ENCODE results near the gene SLC25A20.

The SLC25A20 gene

DNA sequence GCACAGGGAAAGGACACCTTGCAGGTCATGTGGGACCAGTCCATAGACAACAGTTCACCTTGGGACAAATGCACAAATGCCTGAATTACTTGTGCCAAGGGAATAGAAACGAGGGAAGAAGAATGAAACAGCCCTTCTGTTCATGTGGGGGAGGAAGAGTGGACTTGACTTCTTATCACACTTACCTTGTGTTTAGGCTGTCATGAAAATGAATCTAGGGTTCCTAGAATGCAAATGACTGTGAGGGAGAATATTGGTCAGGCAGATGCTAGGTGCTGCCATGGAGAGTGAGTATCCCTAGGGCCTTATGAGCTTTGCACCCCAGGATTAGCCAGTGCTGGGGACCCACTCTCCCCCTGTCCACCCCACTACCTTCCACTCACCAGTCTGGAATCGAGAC lies 40.0 kb downstream of the SLC25A20 start:
- TF ChIP-seq EP300 (IDR thresholded peaks at IDR 0.05; ENCODE audit: borderline replicate concordance) (no peak), NFIC (IDR thresholded peaks at IDR 0.05) (no peak), CREB1 (IDR thresholded peaks at IDR 0.05; ENCODE audit: low read depth) (no peak), MAX (IDR thresholded peaks at IDR 0.05) (no peak), ZBTB7A (IDR thresholded peaks at IDR 0.05; ENCODE audit: low read depth) (no peak), RAD21 (IDR thresholded peaks at IDR 0.05; ENCODE audit: low read depth) (no peak), EGR1 (IDR thresholded peaks at IDR 0.05) (no peak), TAF1 (IDR thresholded peaks at IDR 0.05; ENCODE audit: low read depth) (no peak), CEBPB (IDR thresholded peaks at IDR 0.05) (no peak), USF1 (IDR thresholded peaks at IDR 0.05) (no peak), TCF12 (IDR thresholded peaks at IDR 0.05; ENCODE audit: low read depth) (no peak), YY1 (IDR thresholded peaks at IDR 0.05; ENCODE audit: low read depth) (no peak)
- TF ChIP-seq, protein P1, sequence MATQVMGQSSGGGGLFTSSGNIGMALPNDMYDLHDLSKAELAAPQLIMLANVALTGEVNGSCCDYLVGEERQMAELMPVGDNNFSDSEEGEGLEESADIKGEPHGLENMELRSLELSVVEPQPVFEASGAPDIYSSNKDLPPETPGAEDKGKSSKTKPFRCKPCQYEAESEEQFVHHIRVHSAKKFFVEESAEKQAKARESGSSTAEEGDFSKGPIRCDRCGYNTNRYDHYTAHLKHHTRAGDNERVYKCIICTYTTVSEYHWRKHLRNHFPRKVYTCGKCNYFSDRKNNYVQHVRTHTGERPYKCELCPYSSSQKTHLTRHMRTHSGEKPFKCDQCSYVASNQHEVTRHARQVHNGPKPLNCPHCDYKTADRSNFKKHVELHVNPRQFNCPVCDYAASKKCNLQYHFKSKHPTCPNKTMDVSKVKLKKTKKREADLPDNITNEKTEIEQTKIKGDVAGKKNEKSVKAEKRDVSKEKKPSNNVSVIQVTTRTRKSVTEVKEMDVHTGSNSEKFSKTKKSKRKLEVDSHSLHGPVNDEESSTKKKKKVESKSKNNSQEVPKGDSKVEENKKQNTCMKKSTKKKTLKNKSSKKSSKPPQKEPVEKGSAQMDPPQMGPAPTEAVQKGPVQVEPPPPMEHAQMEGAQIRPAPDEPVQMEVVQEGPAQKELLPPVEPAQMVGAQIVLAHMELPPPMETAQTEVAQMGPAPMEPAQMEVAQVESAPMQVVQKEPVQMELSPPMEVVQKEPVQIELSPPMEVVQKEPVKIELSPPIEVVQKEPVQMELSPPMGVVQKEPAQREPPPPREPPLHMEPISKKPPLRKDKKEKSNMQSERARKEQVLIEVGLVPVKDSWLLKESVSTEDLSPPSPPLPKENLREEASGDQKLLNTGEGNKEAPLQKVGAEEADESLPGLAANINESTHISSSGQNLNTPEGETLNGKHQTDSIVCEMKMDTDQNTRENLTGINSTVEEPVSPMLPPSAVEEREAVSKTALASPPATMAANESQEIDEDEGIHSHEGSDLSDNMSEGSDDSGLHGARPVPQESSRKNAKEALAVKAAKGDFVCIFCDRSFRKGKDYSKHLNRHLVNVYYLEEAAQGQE (IDR thresholded peaks at IDR 0.05; ENCODE audit: low read depth), result no peak

GRCh38 chr3:48857641-48858040 lies 41.0 kb downstream of the SLC25A20 start:
- TF ChIP-seq YY1 (IDR thresholded peaks at IDR 0.05; ENCODE audit: low read depth) (no peak), NFIC (IDR thresholded peaks at IDR 0.05) (no peak), TAF1 (IDR thresholded peaks at IDR 0.05; ENCODE audit: low read depth) (no peak), MAX (IDR thresholded peaks at IDR 0.05) (no peak), CREB1 (IDR thresholded peaks at IDR 0.05; ENCODE audit: low read depth) (no peak), RAD21 (IDR thresholded peaks at IDR 0.05; ENCODE audit: low read depth) (no peak), EGR1 (IDR thresholded peaks at IDR 0.05) (no peak), USF1 (IDR thresholded peaks at IDR 0.05) (no peak), CEBPB (IDR thresholded peaks at IDR 0.05) (no peak), ZBTB7A (IDR thresholded peaks at IDR 0.05; ENCODE audit: low read depth) (no peak), EP300 (IDR thresholded peaks at IDR 0.05; ENCODE audit: borderline replicate concordance) (no peak), TEAD4 (IDR thresholded peaks at IDR 0.05) (no peak), TCF12 (IDR thresholded peaks at IDR 0.05; ENCODE audit: low read depth) (no peak), FOXM1 (IDR thresholded peaks at IDR 0.05; ENCODE audit: borderline replicate concordance, low read depth) (no peak)
- TF ChIP-seq, protein P1 (IDR thresholded peaks at IDR 0.05; ENCODE audit: low read depth), result no peak

- TF ChIP-seq EGR1 (IDR thresholded peaks at IDR 0.05) (no peak), ZBTB7A (IDR thresholded peaks at IDR 0.05; ENCODE audit: low read depth) (no peak), NFIC (IDR thresholded peaks at IDR 0.05) (no peak), EP300 (IDR thresholded peaks at IDR 0.05; ENCODE audit: borderline replicate concordance) (no peak), CEBPB (IDR thresholded peaks at IDR 0.05) (no peak), USF1 (IDR thresholded peaks at IDR 0.05) (no peak), TAF1 (IDR thresholded peaks at IDR 0.05; ENCODE audit: low read depth) (no peak), TEAD4 (IDR thresholded peaks at IDR 0.05) (no peak), RAD21 (IDR thresholded peaks at IDR 0.05; ENCODE audit: low read depth) (no peak), YY1 (IDR thresholded peaks at IDR 0.05; ENCODE audit: low read depth) (no peak), FOXM1 (IDR thresholded peaks at IDR 0.05; ENCODE audit: borderline replicate concordance, low read depth) (no peak), TCF12 (IDR thresholded peaks at IDR 0.05; ENCODE audit: low read depth) (no peak), MAX (IDR thresholded peaks at IDR 0.05) (no peak), CREB1 (IDR thresholded peaks at IDR 0.05; ENCODE audit: low read depth) (no peak)
- TF ChIP-seq, protein P1 (IDR thresholded peaks at IDR 0.05; ENCODE audit: low read depth), result no peak
Measured at GRCh38 chr3:48856469-48856868, 42.2 kb downstream of the SLC25A20 start.

Data from Ishikawa (cell line).